Mononuclear cell (primary cell): ENCODE measurements around the gene AMACR. TPM values are rescaled to one million over a fixed set of nuclear protein-coding genes. Genes with fewer than 3 reads are reported as not detected.
"Not testable (repeated sequence)": the region's sequence is repeated elsewhere in the genome, so short reads cannot be mapped to it uniquely, and the experiment has no call there.

Experiments
- H3K27me3 ChIP-seq: 2 replicates; pipeline ENCODE4 v1.6.0; 2011; ENCODE audit warnings: low read length, control low read depth; ENCODE audit not compliant: insufficient read depth
- H3K4me1 ChIP-seq: 2 replicates; pipeline ENCODE4 v1.5.1; 2011; ENCODE audit warnings: mild to moderate bottlenecking, low read length, control low read depth; ENCODE audit not compliant: insufficient read depth
- H3K4me3 ChIP-seq: 2 replicates; pipeline ENCODE4 v1.5.1; 2011; ENCODE audit warnings: mild to moderate bottlenecking, low read length, moderate library complexity
- H3K9me3 ChIP-seq: 2 replicates; pipeline ENCODE4 v1.5.1; 2011; ENCODE audit warnings: low read depth, mild to moderate bottlenecking, control low read depth, low read length
- total RNA-seq: library from RNA; depleted of rRNA; stranded (reverse); fragments of >200 nt; gene quantifications from one replicate; pipeline ENCODE4 v1.2.3, GENCODE V29; 2012

Gene AMACR
- total RNA-seq, 1 donor, result 2.0 TPM

DNA sequence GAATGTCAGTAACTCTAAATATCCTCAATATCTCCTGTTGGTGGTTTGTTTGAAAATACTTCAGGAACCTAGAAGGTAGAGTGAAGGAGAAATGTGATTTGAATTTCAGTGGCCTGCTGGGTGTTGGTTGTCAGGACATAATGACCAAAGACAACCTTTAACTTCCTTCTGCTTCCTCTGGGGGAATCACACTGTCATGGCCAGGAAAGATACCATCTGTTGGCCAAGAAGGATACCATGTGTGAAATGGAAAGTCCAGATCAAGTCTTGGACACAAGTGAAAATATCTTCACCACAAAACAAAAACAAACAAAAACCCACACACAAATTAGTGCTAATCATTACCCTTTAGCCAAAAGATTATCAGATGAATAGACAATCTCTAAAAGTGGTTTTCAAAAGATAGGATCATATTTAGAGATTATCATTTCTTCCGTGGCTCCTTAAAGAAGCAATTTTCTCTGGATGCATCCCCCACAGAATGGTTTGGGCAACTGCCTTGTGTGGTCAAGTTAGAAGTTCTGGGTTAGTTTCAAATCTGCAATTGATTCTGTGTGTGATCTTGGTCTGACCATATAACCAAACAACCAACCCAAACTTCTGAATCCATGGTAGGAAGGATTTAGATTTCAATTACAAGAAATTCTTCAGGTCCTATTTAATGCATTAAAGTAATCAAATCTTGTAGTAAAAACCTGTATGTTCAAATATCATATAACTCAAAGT, 33.6 kb upstream of the AMACR start:
- no peak overlapping the region for H3K4me3 ChIP-seq
- no peaks in the 10 kb centered on the region for H3K27me3 ChIP-seq
- H3K9me3 ChIP-seq, result no peaks in the 10 kb centered on the region
- H3K4me1 ChIP-seq, result peaks cover 17% of the 10 kb centered on the region

DNA sequence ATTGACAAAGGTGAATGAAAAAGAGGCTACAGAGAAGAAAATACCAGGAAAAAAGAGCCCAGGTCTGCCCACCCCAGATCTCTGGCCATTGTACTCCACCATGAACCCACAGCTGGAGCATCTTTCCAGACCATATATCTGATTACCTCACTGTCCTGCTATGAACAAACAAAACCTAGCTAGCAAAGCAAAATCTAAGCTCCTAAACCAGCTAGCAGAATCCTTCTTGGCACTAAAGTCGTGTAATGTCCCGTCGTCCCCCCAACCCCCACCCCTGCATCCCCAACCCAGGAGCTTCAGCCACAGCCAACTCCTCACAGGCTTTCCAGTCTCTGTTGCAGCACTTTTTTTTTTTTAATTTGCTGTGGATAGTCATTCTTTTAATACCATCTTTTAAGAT, 32.6 kb upstream of the AMACR start:
- Histone ChIP-seq H3K4me1 (peaks cover 17% of the 10 kb centered on the region), H3K9me3 (no peaks in the 10 kb centered on the region), H3K4me3 (no peak overlapping the region), H3K27me3 (no peaks in the 10 kb centered on the region)

- no peak overlapping the region for H3K4me3 ChIP-seq
- H3K27me3 ChIP-seq, result no peaks in the 10 kb centered on the region
- no peaks in the 10 kb centered on the region for H3K9me3 ChIP-seq
- peaks cover 17% of the 10 kb centered on the region for H3K4me1 ChIP-seq
Observed at GRCh38 chr5:34039398-34040157, 31.7 kb upstream of the AMACR start.

GRCh38 chr5:34038838-34039237, 31.0 kb upstream of the AMACR start:
- no peaks in the 10 kb centered on the region for H3K27me3 ChIP-seq
- no peak overlapping the region for H3K4me3 ChIP-seq
- peaks cover 17% of the 10 kb centered on the region for H3K4me1 ChIP-seq
- no peaks in the 10 kb centered on the region for H3K9me3 ChIP-seq

DNA sequence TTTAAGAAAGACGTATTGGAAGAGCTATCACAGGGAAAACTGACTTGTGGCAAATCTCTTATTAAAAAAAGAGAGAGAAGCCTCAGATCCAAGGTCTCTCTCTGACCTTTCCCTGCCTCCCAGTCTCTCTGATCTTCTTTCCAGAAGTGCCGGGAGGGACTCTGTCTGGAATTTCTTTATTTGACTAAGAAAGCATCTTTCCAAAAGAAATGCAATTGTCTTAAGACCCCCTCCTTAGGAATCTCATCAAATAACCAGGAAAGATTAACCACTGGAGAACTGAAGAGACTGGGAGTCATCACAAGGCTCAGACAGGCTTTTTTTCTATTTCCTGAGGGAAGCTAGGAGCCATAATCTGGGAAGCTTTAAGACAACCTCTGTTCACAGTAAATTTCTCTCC, 30.5 kb upstream of the AMACR start:
- no peaks in the 10 kb centered on the region for H3K27me3 ChIP-seq
- H3K9me3 ChIP-seq, result no peaks in the 10 kb centered on the region
- H3K4me3 ChIP-seq, result no peak overlapping the region
- H3K4me1 ChIP-seq, result peaks cover 13% of the 10 kb centered on the region

DNA sequence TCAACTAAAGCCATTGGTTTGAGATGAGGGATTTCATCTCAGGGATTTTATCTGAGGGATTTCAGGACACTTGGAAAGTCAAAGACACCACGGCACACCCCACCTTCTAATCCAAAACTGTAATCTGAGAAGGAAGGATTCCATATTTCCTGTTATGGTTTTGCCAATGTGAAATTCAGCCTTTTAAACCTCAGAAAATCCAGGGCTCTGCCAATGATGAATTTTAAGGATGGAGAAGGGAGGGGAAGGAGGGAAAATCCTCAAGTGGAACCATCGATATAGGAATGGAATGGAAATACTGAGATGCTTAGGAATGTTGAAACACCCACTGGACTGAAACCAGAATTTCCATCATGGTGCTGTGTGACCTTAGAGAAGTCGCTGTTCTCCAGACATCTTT, 29.9 kb upstream of the AMACR start:
- no peaks in the 10 kb centered on the region for H3K9me3 ChIP-seq
- peaks cover 6% of the 10 kb centered on the region for H3K4me1 ChIP-seq
- H3K27me3 ChIP-seq, result no peaks in the 10 kb centered on the region
- no peak overlapping the region for H3K4me3 ChIP-seq

GRCh38 chr5:34035756-34036155, 27.9 kb upstream of the AMACR start:
- H3K27me3 ChIP-seq, result no peaks in the 10 kb centered on the region
- no peaks in the 10 kb centered on the region for H3K4me1 ChIP-seq
- H3K9me3 ChIP-seq, result no peaks in the 10 kb centered on the region
- no peak overlapping the region for H3K4me3 ChIP-seq

DNA sequence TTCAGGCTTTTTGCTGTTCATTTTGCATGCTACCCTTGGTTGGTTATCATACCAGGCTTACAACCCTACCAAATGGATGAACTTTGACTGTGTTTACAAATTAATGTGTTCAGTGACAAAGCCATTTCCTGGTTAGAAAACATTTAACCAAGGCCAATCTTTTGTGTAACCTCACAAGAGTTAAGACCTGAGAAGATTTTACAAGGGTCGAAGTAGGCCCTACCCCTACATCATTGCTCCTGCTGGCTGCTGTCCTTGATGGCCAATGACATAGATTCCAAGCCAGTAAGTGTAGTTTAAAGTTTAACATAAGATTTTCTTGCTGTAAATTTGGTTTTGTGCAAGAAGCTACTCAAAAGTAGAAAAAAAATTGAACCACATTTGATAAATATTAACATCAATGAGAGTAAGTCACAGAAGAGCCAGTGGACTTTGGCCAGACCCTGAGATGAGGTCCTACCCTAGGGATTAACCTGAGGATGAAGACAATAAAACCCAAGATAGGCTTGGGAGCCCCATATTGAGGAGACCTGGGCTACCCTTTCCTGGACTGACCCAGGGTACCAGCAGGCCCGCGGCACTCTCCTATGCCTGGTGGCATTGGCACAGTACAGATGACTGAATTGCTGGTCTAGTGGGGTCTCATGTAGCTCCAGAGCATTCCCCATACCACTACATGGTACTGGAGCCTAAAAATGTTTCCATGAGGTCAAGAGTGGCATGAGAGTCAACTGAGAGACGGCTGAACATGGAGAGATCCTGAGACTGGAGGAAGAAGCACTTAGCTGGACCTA, 26.9 kb upstream of the AMACR start:
- Histone ChIP-seq H3K9me3 (no peaks in the 10 kb centered on the region), H3K4me1 (no peaks in the 10 kb centered on the region), H3K4me3 (no peak overlapping the region), H3K27me3 (no peaks in the 10 kb centered on the region)

GRCh38 chr5:34031966-34032365, 24.1 kb upstream of the AMACR start:
- no peak overlapping the region for H3K4me3 ChIP-seq
- H3K9me3 ChIP-seq, result no peaks in the 10 kb centered on the region
- no peaks in the 10 kb centered on the region for H3K27me3 ChIP-seq
- no peaks in the 10 kb centered on the region for H3K4me1 ChIP-seq

- H3K27me3 ChIP-seq, result no peaks in the 10 kb centered on the region
- H3K4me3 ChIP-seq, result no peak overlapping the region
- H3K4me1 ChIP-seq, result no peaks in the 10 kb centered on the region
- no peaks in the 10 kb centered on the region for H3K9me3 ChIP-seq
Observed at GRCh38 chr5:34031117-34031516, 23.3 kb upstream of the AMACR start.

DNA sequence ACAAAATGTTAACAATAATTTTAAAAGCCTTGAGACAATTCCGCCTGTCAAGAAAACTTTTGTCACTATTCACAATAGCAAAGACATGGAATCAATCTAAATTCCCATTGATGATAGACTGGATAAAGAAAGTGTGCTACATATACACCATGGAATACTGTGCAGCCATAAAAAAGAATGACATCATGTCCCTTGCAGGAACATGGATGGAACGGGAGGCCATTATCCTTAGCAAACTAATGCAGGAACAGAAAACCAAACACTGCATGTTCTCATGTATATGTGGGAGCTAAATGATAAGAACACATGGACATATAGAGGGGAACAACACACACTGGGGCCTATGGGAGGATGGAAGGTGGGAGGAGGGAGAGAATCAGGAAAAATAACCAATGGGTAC, 22.7 kb upstream of the AMACR start:
- not testable (repeated sequence) for H3K9me3 ChIP-seq, H3K4me1 ChIP-seq, H3K4me3 ChIP-seq, H3K27me3 ChIP-seq

GRCh38 chr5:34030048-34030447, 22.2 kb upstream of the AMACR start:
- Histone ChIP-seq H3K27me3 (no peaks in the 10 kb centered on the region), H3K4me3 (no peak overlapping the region), H3K4me1 (no peaks in the 10 kb centered on the region), H3K9me3 (no peaks in the 10 kb centered on the region)

DNA sequence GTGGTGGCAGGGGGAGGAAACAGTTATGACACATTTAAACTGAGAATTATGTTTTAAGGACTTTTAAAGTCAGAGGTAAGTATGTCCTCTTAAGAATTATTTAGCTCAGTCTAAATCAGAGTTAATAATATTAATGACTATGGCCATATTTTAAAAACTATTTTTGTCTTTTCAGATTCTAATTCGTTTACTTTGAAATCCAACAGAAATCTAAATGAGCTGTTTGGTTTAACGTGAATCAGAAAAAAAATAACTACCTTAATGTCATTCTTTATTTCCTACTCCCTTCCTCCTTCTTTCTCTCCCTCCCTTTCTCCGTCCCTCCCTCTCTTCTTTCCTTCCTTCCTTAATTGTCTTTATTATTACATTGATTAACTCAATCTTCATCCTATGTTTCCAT, 20.5 kb upstream of the AMACR start:
- no peaks in the 10 kb centered on the region for H3K27me3 ChIP-seq
- H3K4me1 ChIP-seq, result no peaks in the 10 kb centered on the region
- H3K9me3 ChIP-seq, result no peaks in the 10 kb centered on the region
- H3K4me3 ChIP-seq, result no peak overlapping the region

DNA sequence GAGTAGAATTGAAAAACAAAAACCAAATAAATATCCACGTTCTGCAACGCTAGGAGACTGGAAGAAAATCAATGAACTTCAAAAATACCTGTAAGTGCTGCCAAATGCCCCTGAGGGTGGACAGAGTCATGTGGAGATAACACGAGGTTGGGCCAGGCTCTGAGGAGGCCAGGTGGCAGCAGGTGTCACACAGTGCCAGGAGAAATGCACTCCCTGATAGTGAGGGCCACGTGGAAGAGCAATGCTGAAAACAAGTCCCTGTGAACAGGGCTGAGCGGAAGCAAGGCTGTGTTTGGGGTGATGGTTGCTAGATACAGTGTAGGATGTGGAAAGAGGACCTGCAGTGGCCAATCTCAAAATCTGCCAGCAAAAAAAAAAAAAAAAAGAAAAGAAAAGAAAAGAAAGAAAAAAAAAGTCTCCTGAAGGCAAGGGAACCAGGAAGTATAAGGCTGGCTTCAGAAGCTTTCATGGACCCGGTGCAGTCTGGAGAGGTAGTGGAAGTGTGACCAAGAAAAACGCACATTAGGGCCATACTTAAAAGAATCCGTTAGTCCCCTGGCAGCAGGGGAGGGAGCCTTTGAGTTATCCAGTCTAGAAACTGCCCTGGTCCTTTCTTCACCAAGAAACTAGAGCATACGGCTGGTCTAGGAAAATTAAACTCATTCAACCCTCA, 18.4 kb upstream of the AMACR start:
- peaks cover 7% of the 10 kb centered on the region for H3K4me1 ChIP-seq
- no peaks in the 10 kb centered on the region for H3K9me3 ChIP-seq
- H3K4me3 ChIP-seq, result no peak overlapping the region
- H3K27me3 ChIP-seq, result no peaks in the 10 kb centered on the region
